Esophagus squamous epithelium (tissue), 5 donors: Measurements from ENCODE around the gene PEAR1. TPM values are rescaled to one million over a fixed set of nuclear protein-coding genes. Genes with fewer than 3 reads are reported as not detected.

Experiments used
- DNase-seq: peaks from one replicate; lab custom pipeline; 2025; lab: John Stamatoyannopoulos, UW
- H3K27ac ChIP-seq, 4 donors: fragments of 200-600 bp; sonication (generic); one replicate each; pipeline ENCODE4 v1.5.1; 2016 to 2019; ENCODE audit warnings: mild to moderate bottlenecking in 1 of 4
- H3K27me3 ChIP-seq, 4 donors: fragments of 200-600 bp; sonication (generic); 1 replicate in 3 of 4; 2 replicates in 1 of 4; pipeline versions ENCODE4 v1.5.1 to v1.6.0; 2017 to 2021; ENCODE audit warnings: antibody characterized with exemption in 1 of 4
- H3K36me3 ChIP-seq, 3 donors: fragments of 200-600 bp; sonication (generic); one replicate each; pipeline ENCODE4 v1.5.1; 2016 to 2019
- H3K4me1 ChIP-seq, 3 donors: fragments of 200-600 bp; sonication (generic); one replicate each; pipeline ENCODE4 v1.5.1; 2017 to 2019
- H3K4me3 ChIP-seq, 4 donors: fragments of 200-600 bp; sonication (generic); 1 replicate in 3 of 4; 2 replicates in 1 of 4; pipeline ENCODE4 v1.5.1; 2016 to 2019; ENCODE audit warnings: mild to moderate bottlenecking in 2 of 4, moderate library complexity in 1 of 4
- H3K9me3 ChIP-seq, 3 donors: fragments of 200-600 bp; sonication (generic); one replicate each; pipeline ENCODE4 v1.5.1; 2016 to 2019
- CTCF ChIP-seq, 6 experiments: fragments of 450-650 bp in 4 of 6; fragments of 200-600 bp in 2 of 6; sonication (generic) in 2 of 6; IDR thresholded peaks; one replicate each; pipeline ENCODE4 v1.5.1; 2016 to 2019; ENCODE audit warnings: antibody characterized with exemption in 6 of 6, mild to moderate bottlenecking in 4 of 6, moderate library complexity in 4 of 6
- POLR2A ChIP-seq, 4 donors: fragments of 450-650 bp; IDR thresholded peaks; one replicate each; pipeline ENCODE4 v1.6.1; 2017; ENCODE audit warnings: antibody characterized with exemption in 4 of 4, mild to moderate bottlenecking in 4 of 4, moderate library complexity in 3 of 4
- WGBS, 2 donors: methylation state at CpG; one replicate each; pipeline ENCODE4 v1.1.5; 2018; 5-methylcytosine and 5-hydroxymethylcytosine counted together
- intact Hi-C: fragments of 100-400 bp; cut with DNase I; formaldehyde crosslinking; loops from one replicate; pipeline ENCODE4 v1.15.0; 2022
- total RNA-seq, 4 donors: library from RNA; depleted of rRNA; stranded (reverse); fragments of >200 nt; gene quantifications; one replicate each; pipeline ENCODE4 v1.1.0, GENCODE V29; 2016
- donor health status: DM: yes; HTN: yes; CAD: no.

PEAR1 gene
- total RNA-seq, 4 donors from 2014 or later = 1.1 to 4.6 (median 2.7) TPM

GRCh38 chr1:156860113-156860627 is 33.3 kb upstream of the PEAR1 start:
- Histone ChIP-seq H3K27ac (no peak overlapping the region), H3K9me3 (no peaks in the 10 kb centered on the region), H3K4me3 (peak overlapping the region; percentile 4 to 61 (median 30)), H3K36me3 (no peaks in the 10 kb centered on the region), H3K27me3 (peaks cover 8 to 90% (median 23%) of the 10 kb centered on the region in 4 donors), H3K4me1 (peaks cover 24 to 32% (median 28%) of the 10 kb centered on the region in 3 donors)
- 1% methylated on average over 8 to 28 of the region's 35 CpGs for WGBS, 2 donors
- intact Hi-C loops = no loop called here
- TF ChIP-seq POLR2A (IDR thresholded peaks at IDR 0.05) (no peak), CTCF (IDR thresholded peaks at IDR 0.05) (peak; percentile 55 to 80 (median 73))
- DNase-seq = no peak

- Histone ChIP-seq H3K36me3 (no peaks in the 10 kb centered on the region), H3K9me3 (no peaks in the 10 kb centered on the region), H3K4me1 (peaks cover 24 to 32% (median 28%) of the 10 kb centered on the region in 3 donors), H3K4me3 (peak within 1 kb of the TSS; percentile 4 to 61 (median 30)), H3K27ac (no peak within 1 kb of the TSS), H3K27me3 (peaks cover 8 to 96% (median 23%) of the 10 kb centered on the region in 4 donors)
- no peak for DNase-seq
- TF ChIP-seq CTCF (IDR thresholded peaks at IDR 0.05) = no peak
- TF ChIP-seq POLR2A (IDR thresholded peaks at IDR 0.05) = no peak
- intact Hi-C loops = no loop called here
- WGBS, 2 donors = 25% methylated on average over 4 of the region's 69 CpGs; no CpG with 5 or more reads in 1 of the 2 donors
Observed at GRCh38 chr1:156860628-156861423, 32.7 kb upstream of the PEAR1 start, which contains the start of gene NTRK1. TSS of gene NTRK1 (plus strand) at chr1:156860865. CDS start at chr1:156860935, 70 bp downstream.

- 79 to 93% methylated on average over 3 to 4 of the region's 6 CpGs for WGBS, 2 donors
- Histone ChIP-seq H3K36me3 (no peaks in the 10 kb centered on the region), H3K4me3 (no peak overlapping the region), H3K27ac (no peak overlapping the region), H3K27me3 (peaks cover 8 to 94% (median 23%) of the 10 kb centered on the region in 4 donors), H3K9me3 (no peaks in the 10 kb centered on the region), H3K4me1 (peaks cover 24 to 32% (median 28%) of the 10 kb centered on the region in 3 donors)
- TF ChIP-seq CTCF (IDR thresholded peaks at IDR 0.05) (no peak), POLR2A (IDR thresholded peaks at IDR 0.05) (no peak)
- intact Hi-C loops = no loop called here
- DNase-seq = no peak
Observed at GRCh38 chr1:156862584-156862983, 30.9 kb upstream of the PEAR1 start.

DNA sequence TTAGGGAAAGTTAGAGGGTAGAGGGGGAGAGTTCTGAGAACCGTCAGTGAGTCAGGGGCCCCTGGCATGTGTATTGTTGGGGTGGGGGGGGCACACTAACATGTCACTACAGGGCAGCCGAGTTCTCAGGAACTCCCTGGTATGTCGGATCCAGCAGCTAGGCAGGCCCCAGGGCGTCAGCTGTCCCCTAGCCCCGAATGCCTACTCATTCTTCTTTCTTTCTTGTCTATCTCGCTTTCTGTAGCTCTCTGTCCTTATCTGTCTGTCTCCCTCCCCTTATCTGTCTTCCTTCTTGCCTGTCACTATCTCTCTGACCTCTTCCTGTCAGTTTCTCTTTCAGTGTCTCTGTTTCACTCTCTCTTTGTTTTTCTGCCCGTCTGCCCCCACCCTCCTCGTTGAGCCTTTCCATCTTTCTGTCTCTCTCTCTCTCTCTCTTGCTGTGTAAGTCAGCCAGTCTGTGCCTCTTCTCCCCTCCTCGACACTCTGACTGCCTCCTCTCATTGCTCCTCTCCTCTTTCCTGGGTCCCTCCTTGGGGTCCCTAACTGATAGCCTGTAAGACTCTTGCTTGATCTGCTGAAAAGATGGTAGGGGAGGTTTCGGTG is 30.4 kb upstream of the PEAR1 start:
- WGBS, 2 donors = 37 to 46% methylated on average over 8 to 10 of the region's 10 CpGs
- no peak for TF ChIP-seq POLR2A (IDR thresholded peaks at IDR 0.05)
- TF ChIP-seq CTCF (IDR thresholded peaks at IDR 0.05) = no peak
- Histone ChIP-seq H3K36me3 (no peaks in the 10 kb centered on the region), H3K27ac (no peak overlapping the region), H3K9me3 (no peaks in the 10 kb centered on the region), H3K4me3 (no peak overlapping the region), H3K27me3 (peaks cover 8 to 92% (median 23%) of the 10 kb centered on the region in 4 donors), H3K4me1 (peaks cover 24 to 32% (median 28%) of the 10 kb centered on the region in 3 donors)
- no peak for DNase-seq
- intact Hi-C loops = no loop called here
